ENCODE results near the gene IL27RA. TPM values are rescaled to one million over a fixed set of nuclear protein-coding genes. Genes with fewer than 3 reads are reported as not detected.

Gene IL27RA
- total RNA-seq, 1 experiment from 2014 or later, result 13.6 TPM

- H3K79me2 ChIP-seq (ENCODE audit: insufficient read depth, low read length), result no peaks in the 10 kb centered on the region
- Mint-ChIP-seq H3K4me1 (no peaks in the 10 kb centered on the region), H3K27ac (no peak overlapping the region; a peak in 1 of 7 replicates), H3K36me3 (ENCODE audit: insufficient read depth in 1 of 3, low read depth in 3 of 3) (peaks cover 2 to 32% (median 9%) of the 10 kb centered on the region in 3 experiments; a peak in 5 of 7 replicates), H3K4me3 (no peak overlapping the region), H3K27me3 (ENCODE audit: low read depth) (no peaks in the 10 kb centered on the region), H3K9me3 (no peaks in the 10 kb centered on the region)
- no peak overlapping the region for H3K18ac ChIP-seq (ENCODE audit: insufficient read length, low read depth, low read length)
- no peak for DNase-seq
- H2BK20ac ChIP-seq (ENCODE audit: low read depth, low read length, poor library complexity, severe bottlenecking), result no peak overlapping the region
- no peaks in the 10 kb centered on the region for H3K9me3 ChIP-seq (ENCODE audit: control insufficient read depth, low read depth, low read length)
- no peak overlapping the region for H2AFZ ChIP-seq (ENCODE audit: low read length)
- H2BK5ac ChIP-seq (ENCODE audit: insufficient read length, low read length), result no peak overlapping the region
- no peak overlapping the region for H3K9ac ChIP-seq (ENCODE audit: extremely low read depth, insufficient read length, low read length)
- no CpG with 5 or more reads among the region's 11 CpGs for WGBS (ENCODE audit: extremely low coverage, insufficient read length, low lambda C conversion rate)
- no peak overlapping the region for H3K27ac ChIP-seq (ENCODE audit: insufficient read length, low read depth, low read length)
- H2AK5ac ChIP-seq (ENCODE audit: insufficient read length, low read length), result no peak overlapping the region
- no peak overlapping the region for H3K23ac ChIP-seq (ENCODE audit: insufficient read length, low read depth, low read length)
- no peak overlapping the region for H2BK120ac ChIP-seq (ENCODE audit: low read depth, low read length, poor library complexity, severe bottlenecking)
- H3K23me2 ChIP-seq (ENCODE audit: insufficient read length, low read depth, low read length, poor library complexity, severe bottlenecking), result no peaks in the 10 kb centered on the region
- H2BK15ac ChIP-seq (ENCODE audit: low read depth, low read length), result no peak overlapping the region
- H4K91ac ChIP-seq (ENCODE audit: insufficient read length, low read depth, low read length), result no peak overlapping the region
- no peaks in the 10 kb centered on the region for H4K20me1 ChIP-seq (ENCODE audit: control insufficient read depth, insufficient read depth, insufficient read length)
- no peak overlapping the region for H2BK12ac ChIP-seq (ENCODE audit: insufficient read length, low read depth, low read length)
- no peak overlapping the region for H3T11ph ChIP-seq (ENCODE audit: low read length)
- H3K4ac ChIP-seq (ENCODE audit: low read depth, low read length), result no peak overlapping the region
- H4K8ac ChIP-seq (replicated peaks; ENCODE audit: insufficient read length, low read depth, low read length), result no peak overlapping the region
- no peaks in the 10 kb centered on the region for H3K27me3 ChIP-seq (ENCODE audit: insufficient read depth, low read length)
- no peaks in the 10 kb centered on the region for H3K4me1 ChIP-seq (ENCODE audit: insufficient read depth, low read length)
- H3K14ac ChIP-seq (ENCODE audit: insufficient read depth, low read length), result no peak overlapping the region
- H3K4me2 ChIP-seq (ENCODE audit: insufficient read depth, insufficient read length, low read length), result no peak overlapping the region
- no peak for TF ChIP-seq CTCF (conservative IDR thresholded peaks at IDR 0.05)
- H3K56ac ChIP-seq (ENCODE audit: insufficient read length, low read depth, low read length), result no peak overlapping the region
- no peaks in the 10 kb centered on the region for H3K79me1 ChIP-seq (ENCODE audit: insufficient read depth, low read depth, low read length, poor library complexity, severe bottlenecking)
- H4K5ac ChIP-seq (ENCODE audit: insufficient read length, low read depth, low read length), result no peak overlapping the region
These were observed 70.6 kb downstream of the IL27RA start for GRCh38 chr19:14102102-14102696.
